ENCODE measurements around the gene NSG2.

NSG2 gene

GRCh38 chr5:174149426-174149825 is 103.9 kb downstream of the NSG2 start:
- FAIRE-seq (no peak), DNase-seq (ENCODE audit: low spot score) (no peak)

- FAIRE-seq (no peak), DNase-seq (ENCODE audit: low spot score) (no peak)
Measured at GRCh38 chr5:174149989-174150388, 104.5 kb downstream of the NSG2 start.

GRCh38 chr5:174151599-174152181 is 106.2 kb downstream of the NSG2 start:
- no peak for DNase-seq (ENCODE audit: low spot score)
- no peak for FAIRE-seq

- FAIRE-seq (no peak), DNase-seq (ENCODE audit: low spot score) (no peak)
Measured at GRCh38 chr5:174154559-174154958, 109.1 kb downstream of the NSG2 start.

- DNase-seq (ENCODE audit: low spot score) (no peak), FAIRE-seq (no peak)
Measured at GRCh38 chr5:174155281-174155680, 109.8 kb downstream of the NSG2 start.

GRCh38 chr5:174155706-174156105 is 110.2 kb downstream of the NSG2 start:
- no peak for DNase-seq (ENCODE audit: low spot score)
- no peak for FAIRE-seq

- DNase-seq (ENCODE audit: low spot score) (no peak), FAIRE-seq (no peak)
Measured at GRCh38 chr5:174157048-174157447, 111.5 kb downstream of the NSG2 start.

Data from urothelium cell line (cell line).